GM10248 (cell line): ENCODE measurements around the gene PCED1B.
"Not testable (repeated sequence)": the region's sequence is repeated elsewhere in the genome, so short reads cannot be mapped to it uniquely, and the experiment has no call there.

Experiments used
- CTCF ChIA-PET: fragments of 300-600 bp; sonication (Branson Sonifier 250); formaldehyde crosslinking; extraction: SDS; loops from one replicate; lab custom pipeline; 2021; ENCODE audit warnings: antibody characterized with exemption; lab: Yijun Ruan, JAX
- POLR2A ChIA-PET: fragments of 350-650 bp; sonication (Branson Sonifier 250); formaldehyde crosslinking; extraction: SDS; loops from one replicate; lab custom pipeline; 2020; ENCODE audit warnings: antibody characterized with exemption; lab: Yijun Ruan, JAX
- DNase-seq: peaks from one replicate; pipeline ENCODE4 v3.0.0; 2012; ENCODE audit errors: extremely low spot score
- CTCF ChIP-seq: IDR thresholded peaks from 2 replicates; pipeline ENCODE4 v1.5.1; 2012; ENCODE audit warnings: mild to moderate bottlenecking, low read depth; ENCODE audit errors: extremely low read depth, missing control alignments, control extremely low read depth

PCED1B gene

GRCh38 chr12:47212701-47213039 is 133.2 kb downstream of the PCED1B start:
- no peak for DNase-seq
- ChIA-PET CTCF (interaction anchor here (1.0 kb wide), 1 partner anchor 24 kb away, joined by 3 read pairs; no protein-coding TSS in a partner anchor), POLR2A (no interaction called here)
- TF ChIP-seq CTCF: no peak

GRCh38 chr12:47213396-47213795 is 134.0 kb downstream of the PCED1B start:
- ChIA-PET POLR2A (no interaction called here), CTCF (interaction anchor here (1.0 kb wide), 1 partner anchor 13 kb away, joined by 3 read pairs; no protein-coding TSS in a partner anchor)
- TF ChIP-seq CTCF: no peak

GRCh38 chr12:47214001-47214619 is 134.7 kb downstream of the PCED1B start:
- CTCF ChIA-PET: interaction anchor here (1.0 kb wide), 1 partner anchor 12 kb away, joined by 3 read pairs; no protein-coding TSS in a partner anchor
- TF ChIP-seq CTCF: no peak
- POLR2A ChIA-PET: no interaction called here
- no peak for DNase-seq

More at GRCh38 chr12:47213396-47213795, 134.0 kb downstream of the PCED1B start:
- no peak for DNase-seq

GRCh38 chr12:47214771-47215170 is 135.3 kb downstream of the PCED1B start:
- ChIA-PET CTCF (interaction anchor here (1.3 kb wide), 1 partner anchor 61 kb away, joined by 3 read pairs; no protein-coding TSS in a partner anchor), POLR2A (no interaction called here)
- TF ChIP-seq CTCF: no peak
- DNase-seq: no peak

GRCh38 chr12:47216150-47216677 is 136.8 kb downstream of the PCED1B start:
- CTCF ChIA-PET: interaction anchor here (1.2 to 4.5 kb wide), 4 partner anchors 9 to 59 kb away, joined by 3 to 20 read pairs (median 4); no protein-coding TSS in a partner anchor
- DNase-seq: peak; percentile 44
- POLR2A ChIA-PET: no interaction called here
- no peak for TF ChIP-seq CTCF

GRCh38 chr12:47217595-47217869 is 138.1 kb downstream of the PCED1B start:
- POLR2A ChIA-PET, DNase-seq: not testable (repeated sequence)
- CTCF ChIA-PET: interaction anchor here (0.8 to 4.5 kb wide), 3 partner anchors 10 to 1225 kb away, joined by 3 to 20 read pairs (median 4); no protein-coding TSS in a partner anchor

- no peak for TF ChIP-seq CTCF
- CTCF ChIA-PET: interaction anchor here (0.8 to 4.5 kb wide), 5 partner anchors 10 to 1226 kb away, joined by 3 to 20 read pairs (median 4); no protein-coding TSS in a partner anchor
- POLR2A ChIA-PET: no interaction called here
- no peak for DNase-seq
Observed at GRCh38 chr12:47218191-47218654, 138.8 kb downstream of the PCED1B start.
